PC-9 (cell line): Measurements from ENCODE around the gene KCNJ6.

Source experiments
- CTCF ChIP-seq: fragments of 200-600 bp; sonication (generic); conservative IDR thresholded peaks from 2 replicates; pipeline ENCODE4 v1.6.1; 2017; ENCODE audit warnings: mixed run types, antibody characterized with exemption, mild to moderate bottlenecking, moderate library complexity
- EZH2 ChIP-seq: fragments of 200-600 bp; sonication (generic); IDR thresholded peaks from 2 replicates; pipeline ENCODE4 v1.8.0; 2017; ENCODE audit warnings: antibody characterized with exemption, low read depth

- TF ChIP-seq CTCF = no peak
- TF ChIP-seq EZH2 = no peak
Observed at GRCh38 chr21:37564924-37565529, 351.2 kb downstream of the KCNJ6 start.
